ENCODE measurements around the gene AKR1B15.
A peak's percentile ranks its signal among the peaks of the same experiment; 100 is the strongest.

AKR1B15 gene

DNA sequence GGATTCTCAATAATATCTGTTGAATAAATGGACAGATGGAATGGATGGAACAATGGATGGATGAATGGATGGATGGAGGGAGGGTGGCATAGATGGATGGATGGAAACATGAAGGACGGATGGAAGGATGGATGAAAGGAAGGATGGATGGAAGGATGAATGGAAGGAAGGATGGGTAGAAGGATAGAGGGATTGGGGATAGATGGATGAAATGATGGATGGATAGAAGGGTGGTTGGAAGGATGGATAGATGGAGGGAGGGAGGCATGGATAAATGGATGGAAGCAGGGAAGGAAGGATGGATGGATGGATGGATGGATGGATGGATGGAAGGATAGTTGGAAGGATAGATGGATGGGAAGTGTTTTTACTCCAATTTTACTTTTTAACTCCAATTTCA lies 35.4 kb downstream of the AKR1B15 start:
- Histone ChIP-seq H3K27ac (ENCODE audit: low read depth, low read length) (no peak overlapping the region), H3K27me3 (ENCODE audit: control insufficient read depth in 5 of 5, insufficient read depth in 4 of 5, low read length in 5 of 5) (no peaks in the 10 kb centered on the region), H3K9ac (ENCODE audit: low read length in 5 of 5) (no peak overlapping the region), H3K9me3 (ENCODE audit: control insufficient read depth in 5 of 5, low read length in 5 of 5) (no peaks in the 10 kb centered on the region), H3K4me1 (ENCODE audit: control insufficient read depth in 5 of 5, insufficient read depth in 5 of 5, low read length in 5 of 5) (no peaks in the 10 kb centered on the region), H3K4me3 (ENCODE audit: low read depth in 1 of 5, low read length in 5 of 5) (no peak overlapping the region), H3K36me3 (ENCODE audit: control insufficient read depth in 5 of 5, insufficient read depth in 5 of 5, low read length in 5 of 5) (no peaks in the 10 kb centered on the region)

DNA sequence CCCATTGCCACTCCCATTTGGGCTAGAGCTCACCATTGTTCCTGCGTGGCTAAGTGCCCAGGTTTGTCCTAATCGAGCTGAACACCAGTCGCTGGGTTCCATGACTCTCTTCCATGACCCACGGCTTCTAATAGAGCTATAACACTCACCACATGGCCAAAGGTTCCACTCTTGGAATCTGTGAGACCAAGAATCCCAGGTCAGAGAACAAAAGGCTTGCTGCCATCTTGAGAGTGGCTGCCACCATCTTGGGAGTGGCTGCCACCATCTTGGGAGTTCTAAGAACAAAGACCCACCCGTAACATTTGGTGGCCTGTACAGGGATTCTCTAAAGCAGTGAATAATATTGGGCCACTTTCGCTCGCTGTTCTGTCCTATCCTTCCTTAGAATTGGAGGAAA lies 37.0 kb downstream of the AKR1B15 start:
- Histone ChIP-seq H3K4me1 (ENCODE audit: control insufficient read depth in 5 of 5, insufficient read depth in 5 of 5, low read length in 5 of 5) (no peaks in the 10 kb centered on the region), H3K36me3 (ENCODE audit: control insufficient read depth in 5 of 5, insufficient read depth in 5 of 5, low read length in 5 of 5) (no peaks in the 10 kb centered on the region), H3K4me3 (ENCODE audit: low read depth in 1 of 5, low read length in 5 of 5) (no peak overlapping the region), H3K27me3 (ENCODE audit: control insufficient read depth in 5 of 5, insufficient read depth in 4 of 5, low read length in 5 of 5) (no peaks in the 10 kb centered on the region), H3K9me3 (ENCODE audit: control insufficient read depth in 5 of 5, low read length in 5 of 5) (no peaks in the 10 kb centered on the region), H3K27ac (ENCODE audit: low read depth, low read length) (no peak overlapping the region), H3K9ac (ENCODE audit: low read length in 5 of 5) (no peak overlapping the region)

DNA sequence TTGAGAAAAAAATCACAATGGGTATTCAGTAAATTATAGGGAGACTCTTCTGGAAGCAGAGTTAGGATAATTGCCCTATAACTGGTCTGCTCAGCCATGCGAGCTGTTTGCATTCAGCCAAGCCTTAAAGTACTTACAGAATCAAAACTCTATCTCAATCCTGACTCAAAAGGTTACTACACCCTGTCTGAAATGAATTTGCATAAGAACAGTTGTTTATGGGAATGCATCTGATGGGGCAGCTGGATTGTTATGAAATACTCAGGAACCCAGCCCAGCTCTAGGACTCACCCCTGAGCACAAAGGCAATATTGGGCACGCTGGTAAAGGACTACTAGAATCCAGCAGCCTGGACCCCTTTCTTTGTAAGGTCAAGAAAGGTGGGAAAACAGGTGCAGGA lies 38.8 kb downstream of the AKR1B15 start:
- no peak overlapping the region for H3K9ac ChIP-seq (ENCODE audit: low read length in 5 of 5)

DNA sequence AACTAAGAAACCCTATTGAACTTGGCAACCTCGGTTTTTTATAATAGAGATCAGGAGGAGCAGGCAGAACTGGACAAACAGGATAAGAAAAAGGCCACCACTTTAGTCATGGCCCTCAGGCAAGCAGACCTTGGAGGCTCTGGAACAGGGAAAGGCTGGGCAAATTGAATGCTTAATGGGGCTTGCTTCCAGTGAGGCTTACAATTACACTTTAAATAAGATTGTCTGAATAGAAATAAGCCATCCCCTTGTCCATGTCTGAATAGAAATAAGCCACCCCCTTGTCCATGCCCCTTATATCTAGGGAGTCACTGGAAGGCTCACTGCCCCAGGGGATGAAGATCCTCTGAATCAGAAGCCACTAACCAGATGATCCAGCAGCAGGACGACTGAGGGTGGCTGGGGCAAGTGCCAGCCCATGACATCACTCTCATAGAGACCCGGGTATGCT lies 40.6 kb downstream of the AKR1B15 start:
- Histone ChIP-seq H3K27me3 (ENCODE audit: control insufficient read depth in 5 of 5, insufficient read depth in 4 of 5, low read length in 5 of 5) (no peaks in the 10 kb centered on the region), H3K4me3 (ENCODE audit: low read depth in 1 of 5, low read length in 5 of 5) (no peak overlapping the region), H3K27ac (ENCODE audit: low read depth, low read length) (no peak overlapping the region), H3K9me3 (ENCODE audit: control insufficient read depth in 5 of 5, low read length in 5 of 5) (peaks cover 0 to 8% (median 3%) of the 10 kb centered on the region in 5 donors), H3K36me3 (ENCODE audit: control insufficient read depth in 5 of 5, insufficient read depth in 5 of 5, low read length in 5 of 5) (no peaks in the 10 kb centered on the region), H3K4me1 (ENCODE audit: control insufficient read depth in 5 of 5, insufficient read depth in 5 of 5, low read length in 5 of 5) (peaks cover 0 to 12% (median 10%) of the 10 kb centered on the region in 5 donors), H3K9ac (ENCODE audit: low read length in 5 of 5) (no peak overlapping the region)

More for the DNA sequence above, 38.8 kb downstream of the AKR1B15 start:
- no peaks in the 10 kb centered on the region for H3K36me3 ChIP-seq (ENCODE audit: control insufficient read depth in 5 of 5, insufficient read depth in 5 of 5, low read length in 5 of 5)
- no peaks in the 10 kb centered on the region for H3K4me1 ChIP-seq (ENCODE audit: control insufficient read depth in 5 of 5, insufficient read depth in 5 of 5, low read length in 5 of 5)
- H3K9me3 ChIP-seq (ENCODE audit: control insufficient read depth in 5 of 5, low read length in 5 of 5): peaks cover 0 to 8% (median 3%) of the 10 kb centered on the region in 5 donors
- H3K27ac ChIP-seq (ENCODE audit: low read depth, low read length): no peak overlapping the region
- no peaks in the 10 kb centered on the region for H3K27me3 ChIP-seq (ENCODE audit: control insufficient read depth in 5 of 5, insufficient read depth in 4 of 5, low read length in 5 of 5)
- no peak overlapping the region for H3K4me3 ChIP-seq (ENCODE audit: low read depth in 1 of 5, low read length in 5 of 5)

DNA sequence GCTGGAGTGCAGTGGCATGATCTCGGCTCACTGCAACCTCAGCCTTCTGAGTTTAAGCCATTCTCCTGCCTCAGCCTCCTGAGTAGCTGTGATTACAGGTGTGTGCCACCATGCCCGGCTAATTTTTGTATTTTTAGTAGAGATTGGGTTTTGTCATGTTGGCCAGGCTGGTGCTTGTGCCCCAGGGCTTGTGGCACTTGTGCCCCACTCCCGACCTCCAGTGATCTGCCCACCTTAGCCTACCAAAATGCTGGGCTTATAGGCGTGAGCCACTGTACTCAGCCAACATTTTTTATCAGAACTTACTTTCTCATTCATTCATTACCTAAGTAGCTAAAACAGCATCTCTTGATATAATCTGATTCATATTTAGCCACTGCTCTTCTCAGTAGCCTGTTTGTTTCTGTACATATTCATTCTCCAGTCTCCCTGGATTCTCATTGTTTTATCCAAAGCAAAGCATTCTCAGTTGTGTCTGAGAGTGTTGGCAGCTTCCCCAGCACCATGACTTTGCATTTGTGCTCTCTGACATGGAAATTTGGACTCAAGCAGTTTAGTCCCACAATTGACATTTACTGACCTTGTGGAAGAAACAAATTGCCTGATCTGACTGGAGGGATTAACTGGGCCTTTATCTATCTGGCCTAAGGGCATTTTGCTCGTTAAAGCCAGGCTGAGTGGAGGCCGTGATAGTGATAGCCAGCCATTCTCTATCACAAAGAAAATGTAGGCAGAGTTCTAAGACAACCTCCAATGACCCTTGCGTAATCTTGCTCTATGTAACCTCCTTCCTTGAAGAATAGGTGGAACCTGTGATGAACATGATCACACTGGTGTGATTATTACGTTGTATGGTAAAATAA lies 44.9 kb downstream of the AKR1B15 start:
- Histone ChIP-seq H3K27me3 (ENCODE audit: control insufficient read depth in 5 of 5, insufficient read depth in 4 of 5, low read length in 5 of 5) (no peaks in the 10 kb centered on the region), H3K9me3 (ENCODE audit: control insufficient read depth in 5 of 5, low read length in 5 of 5) (peaks cover 0 to 8% (median 3%) of the 10 kb centered on the region in 5 donors), H3K36me3 (ENCODE audit: control insufficient read depth in 5 of 5, insufficient read depth in 5 of 5, low read length in 5 of 5) (no peaks in the 10 kb centered on the region), H3K4me1 (ENCODE audit: control insufficient read depth in 5 of 5, insufficient read depth in 5 of 5, low read length in 5 of 5) (peaks cover 0 to 15% (median 10%) of the 10 kb centered on the region in 5 donors), H3K27ac (ENCODE audit: low read depth, low read length) (peak overlapping the region; percentile 68), H3K9ac (ENCODE audit: low read length in 5 of 5) (peak overlapping the region in 1 of 5 donors; percentile 28), H3K4me3 (ENCODE audit: low read depth in 1 of 5, low read length in 5 of 5) (no peak overlapping the region)

DNA sequence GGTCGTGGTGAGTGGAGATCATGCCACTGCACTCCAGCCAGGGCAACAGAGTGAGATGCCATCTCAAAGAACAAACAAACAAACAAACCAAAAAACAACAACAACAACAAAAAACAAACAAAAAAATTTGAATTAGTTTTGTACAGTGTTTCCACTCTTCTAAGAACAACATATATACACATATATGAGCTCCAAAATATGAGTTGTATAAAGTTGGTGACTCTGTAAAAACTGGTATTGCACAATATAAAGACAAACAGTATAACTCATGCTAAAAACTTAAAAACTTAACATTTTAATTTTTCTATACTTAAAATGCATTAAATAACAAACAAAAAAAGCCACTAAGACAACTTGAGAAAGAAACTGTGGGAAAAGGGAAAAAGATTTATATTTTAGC lies 46.0 kb downstream of the AKR1B15 start:
- Histone ChIP-seq H3K4me1 (ENCODE audit: control insufficient read depth in 5 of 5, insufficient read depth in 5 of 5, low read length in 5 of 5) (peaks cover 0 to 19% (median 10%) of the 10 kb centered on the region in 5 donors), H3K36me3 (ENCODE audit: control insufficient read depth in 5 of 5, insufficient read depth in 5 of 5, low read length in 5 of 5) (no peaks in the 10 kb centered on the region), H3K9me3 (ENCODE audit: control insufficient read depth in 5 of 5, low read length in 5 of 5) (peaks cover 0 to 8% (median 3%) of the 10 kb centered on the region in 5 donors), H3K27ac (ENCODE audit: low read depth, low read length) (no peak overlapping the region), H3K27me3 (ENCODE audit: control insufficient read depth in 5 of 5, insufficient read depth in 4 of 5, low read length in 5 of 5) (no peaks in the 10 kb centered on the region), H3K9ac (ENCODE audit: low read length in 5 of 5) (no peak overlapping the region), H3K4me3 (ENCODE audit: low read depth in 1 of 5, low read length in 5 of 5) (no peak overlapping the region)

DNA sequence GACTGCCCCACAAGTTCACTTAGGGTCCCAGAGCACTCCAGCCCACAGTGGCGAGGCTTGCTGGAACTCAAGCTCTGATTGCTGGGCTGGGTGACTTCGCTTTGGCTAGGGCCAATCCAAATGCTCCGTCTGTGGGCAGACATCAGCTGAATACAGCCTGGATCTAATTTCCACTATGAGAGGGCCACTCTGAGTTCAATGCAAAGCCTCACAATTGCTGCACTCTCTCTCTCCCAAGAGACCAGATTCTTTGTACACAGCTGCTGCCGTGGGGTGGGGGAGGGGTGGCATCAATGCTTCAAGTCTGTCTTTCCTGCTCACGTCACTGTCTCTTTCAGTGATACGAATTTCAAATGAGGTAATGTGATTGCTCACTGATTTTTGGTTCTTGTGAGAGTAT lies 50.5 kb downstream of the AKR1B15 start:
- peaks cover 0 to 11% (median 3%) of the 10 kb centered on the region in 5 donors for H3K4me1 ChIP-seq (ENCODE audit: control insufficient read depth in 5 of 5, insufficient read depth in 5 of 5, low read length in 5 of 5)
- peaks cover 0 to 2% (median 0%) of the 10 kb centered on the region in 5 donors for H3K9me3 ChIP-seq (ENCODE audit: control insufficient read depth in 5 of 5, low read length in 5 of 5)
- no peak overlapping the region for H3K9ac ChIP-seq (ENCODE audit: low read length in 5 of 5)
- peak overlapping the region in 1 of 5 donors; percentile 33 for H3K4me3 ChIP-seq (ENCODE audit: low read depth in 1 of 5, low read length in 5 of 5)
- H3K36me3 ChIP-seq (ENCODE audit: control insufficient read depth in 5 of 5, insufficient read depth in 5 of 5, low read length in 5 of 5): no peaks in the 10 kb centered on the region
- H3K27ac ChIP-seq (ENCODE audit: low read depth, low read length): no peak overlapping the region
- H3K27me3 ChIP-seq (ENCODE audit: control insufficient read depth in 5 of 5, insufficient read depth in 4 of 5, low read length in 5 of 5): no peaks in the 10 kb centered on the region

DNA sequence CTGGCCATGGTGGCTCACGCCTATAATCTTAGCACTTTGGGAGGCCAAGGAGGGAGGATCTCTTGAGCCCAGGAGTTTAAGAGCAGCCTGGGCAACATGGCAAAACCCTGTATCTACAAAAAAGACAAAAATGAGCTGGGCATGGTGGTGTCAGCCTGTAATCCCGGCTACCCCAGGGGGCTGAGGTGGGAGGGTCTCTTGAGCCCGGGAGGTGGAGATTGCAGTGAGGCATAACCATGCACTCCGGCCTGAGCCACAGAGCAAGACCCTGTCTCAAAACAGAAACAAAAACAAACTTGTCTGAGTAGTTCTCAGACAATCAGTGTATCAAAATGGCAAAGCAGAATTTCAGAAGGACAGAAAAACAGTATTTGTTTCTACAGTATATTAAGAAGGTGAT lies 52.5 kb downstream of the AKR1B15 start:
- Histone ChIP-seq H3K9me3 (ENCODE audit: control insufficient read depth in 5 of 5, low read length in 5 of 5) (peaks cover 0 to 2% (median 0%) of the 10 kb centered on the region in 5 donors), H3K27me3 (ENCODE audit: control insufficient read depth in 5 of 5, insufficient read depth in 4 of 5, low read length in 5 of 5) (no peaks in the 10 kb centered on the region), H3K4me3 (ENCODE audit: low read depth in 1 of 5, low read length in 5 of 5) (no peak overlapping the region), H3K27ac (ENCODE audit: low read depth, low read length) (no peak overlapping the region), H3K4me1 (ENCODE audit: control insufficient read depth in 5 of 5, insufficient read depth in 5 of 5, low read length in 5 of 5) (peaks cover 0 to 14% (median 11%) of the 10 kb centered on the region in 5 donors), H3K9ac (ENCODE audit: low read length in 5 of 5) (no peak overlapping the region), H3K36me3 (ENCODE audit: control insufficient read depth in 5 of 5, insufficient read depth in 5 of 5, low read length in 5 of 5) (no peaks in the 10 kb centered on the region)

DNA sequence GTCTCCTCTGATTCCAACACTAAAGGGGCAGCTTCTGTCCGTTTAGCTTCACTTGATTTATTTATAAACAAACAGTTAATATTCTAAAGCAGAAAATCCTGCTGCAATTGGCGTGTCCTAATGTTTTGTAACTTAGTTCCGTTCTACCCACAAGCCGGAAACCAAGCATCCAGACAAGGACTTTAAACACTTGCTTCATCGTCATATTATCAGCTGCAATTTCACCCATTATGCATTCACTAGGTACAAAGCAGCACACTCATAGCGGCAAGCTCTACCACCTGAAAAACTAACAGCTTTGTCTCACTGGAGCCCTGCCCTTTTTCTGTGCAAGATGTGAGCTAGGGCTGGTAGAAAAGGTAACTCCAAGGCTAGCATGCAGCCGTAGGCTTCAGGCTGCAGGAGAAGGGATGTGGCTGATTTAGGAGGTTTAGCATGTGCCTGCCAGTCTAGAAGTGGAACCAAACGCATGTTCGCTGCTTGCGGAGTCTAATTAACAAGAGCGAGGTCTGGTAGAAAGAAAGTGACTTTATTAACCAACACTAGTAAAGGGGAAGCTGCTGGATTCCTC lies 54.1 kb downstream of the AKR1B15 start:
- Histone ChIP-seq H3K27ac (ENCODE audit: low read depth, low read length) (no peak overlapping the region), H3K27me3 (ENCODE audit: control insufficient read depth in 5 of 5, insufficient read depth in 4 of 5, low read length in 5 of 5) (no peaks in the 10 kb centered on the region), H3K9ac (ENCODE audit: low read length in 5 of 5) (peak overlapping the region in 1 of 5 donors; percentile 61), H3K4me3 (ENCODE audit: low read depth in 1 of 5, low read length in 5 of 5) (peak overlapping the region in 3 of 5 donors; percentile 22 to 41 (median 40)), H3K36me3 (ENCODE audit: control insufficient read depth in 5 of 5, insufficient read depth in 5 of 5, low read length in 5 of 5) (no peaks in the 10 kb centered on the region), H3K9me3 (ENCODE audit: control insufficient read depth in 5 of 5, low read length in 5 of 5) (peaks cover 0 to 2% (median 0%) of the 10 kb centered on the region in 5 donors), H3K4me1 (ENCODE audit: control insufficient read depth in 5 of 5, insufficient read depth in 5 of 5, low read length in 5 of 5) (peaks cover 0 to 25% (median 23%) of the 10 kb centered on the region in 5 donors)

Measured in subcutaneous abdominal adipose tissue (tissue), 5 donors.